Spleen (tissue), 7 donors: ENCODE data around the gene TDRD9.

Experiments used
- CTCF ChIP-seq, 11 experiments: fragments of 200-600 bp in 7 of 11; fragments of 450-650 bp in 4 of 11; sonication (generic) in 4 of 11; IDR thresholded peaks in 8 of 11; conservative IDR thresholded peaks in 3 of 11; 1 replicate in 7 of 11; 2 replicates in 4 of 11; pipeline versions ENCODE4 v1.4.0 to v1.8.0; 2016 to 2021; ENCODE audit warnings: antibody characterized with exemption in 11 of 11, inconsistent platforms in 4 of 11, mild to moderate bottlenecking in 1 of 11
- POLR2A ChIP-seq, 3 donors: fragments of 450-650 bp; IDR thresholded peaks; one replicate each; pipeline ENCODE4 v1.5.1; 2017; ENCODE audit warnings: antibody characterized with exemption in 3 of 3, mild to moderate bottlenecking in 1 of 3
- POLR2AphosphoS5 ChIP-seq, 3 donors: sonication (generic); formaldehyde crosslinking; IDR thresholded peaks; one replicate each; pipeline ENCODE4 v1.5.1; 2017; ENCODE audit warnings: antibody characterized with exemption in 3 of 3
- donor health status: DM: no; HTN: no; CAD: no; lungs with moderate emphysema.
- donor health status: DM: no; HTN: no; CAD: no.
- donor health status: DM: no; HTN: no; CAD: no.

- TF ChIP-seq CTCF (IDR thresholded peaks at IDR 0.05 in 8 of 11, conservative IDR thresholded peaks at IDR 0.05 in 3 of 11) (no peak), POLR2A (IDR thresholded peaks at IDR 0.05) (no peak), POLR2AphosphoS5 (IDR thresholded peaks at IDR 0.05) (no peak)
These were observed 1.9 kb downstream of the TDRD9 start for GRCh38 chr14:103930051-103930604.
